Keratinocyte (primary cell): ENCODE results near the gene LRRC43. TPM values are rescaled to one million over a fixed set of nuclear protein-coding genes. Genes with fewer than 3 reads are reported as not detected.

Source experiments
- DNase-seq: peaks from one replicate; pipeline ENCODE4 v3.0.0-alpha.2; 2011; ENCODE audit warnings: low read depth, missing footprints, low spot score
- FAIRE-seq: peaks from 2 replicates; lab custom pipeline; 2011; peaks lifted over from hg19 to GRCh38; lab: Jason Lieb, UNC
- H2AFZ ChIP-seq: 2 replicates; pipeline ENCODE4 v1.6.0; 2012; ENCODE audit warnings: low read length, control low read depth, inconsistent platforms; ENCODE audit not compliant: control insufficient read depth
- H3K27ac ChIP-seq: 2 replicates; pipeline ENCODE4 v1.5.1; 2011; ENCODE audit warnings: low read length; ENCODE audit not compliant: control insufficient read depth, insufficient read depth
- H3K27me3 ChIP-seq: 3 replicates; pipeline ENCODE4 v1.6.0; 2011; ENCODE audit warnings: low read length; ENCODE audit not compliant: control insufficient read depth, insufficient read depth; ENCODE audit errors: extremely low read depth
- H3K36me3 ChIP-seq, 2 experiments: 2 replicates in 1 of 2; 3 replicates in 1 of 2; pipeline ENCODE4 v1.5.1; 2011; ENCODE audit warnings: low read length in 2 of 2, mild to moderate bottlenecking in 1 of 2; ENCODE audit not compliant: control insufficient read depth in 2 of 2, insufficient read depth in 2 of 2; ENCODE audit errors: extremely low read depth in 1 of 2
- H3K4me1 ChIP-seq: 3 replicates; pipeline ENCODE4 v1.5.1; 2011; ENCODE audit warnings: low read length; ENCODE audit not compliant: control insufficient read depth, insufficient read depth; ENCODE audit errors: extremely low read depth
- H3K4me2 ChIP-seq: 3 replicates; pipeline ENCODE4 v1.6.0; 2011; ENCODE audit warnings: low read depth, low read length; ENCODE audit not compliant: control insufficient read depth, insufficient read depth; ENCODE audit errors: extremely low read depth
- H3K4me3 ChIP-seq, 3 experiments: fragments of 200-600 bp in 1 of 3; sonication (generic) in 1 of 3; 2 replicates in 2 of 3; 3 replicates in 1 of 3; pipeline ENCODE4 v1.5.1; 2011 to 2016; ENCODE audit warnings: low read length in 3 of 3, mild to moderate bottlenecking in 3 of 3, control low read depth in 2 of 3, inconsistent platforms in 1 of 3, low read depth in 1 of 3, mixed read lengths in 1 of 3, mixed run types in 1 of 3, moderate library complexity in 1 of 3; ENCODE audit not compliant: control insufficient read depth in 2 of 3, insufficient read depth in 2 of 3; ENCODE audit errors: extremely low read depth in 1 of 3
- H3K79me2 ChIP-seq: 2 replicates; pipeline ENCODE4 v1.6.0; 2012; ENCODE audit warnings: low read length; ENCODE audit not compliant: control insufficient read depth, insufficient read depth
- H3K9ac ChIP-seq: 3 replicates; pipeline ENCODE4 v1.6.0; 2011; ENCODE audit warnings: low read length; ENCODE audit not compliant: control insufficient read depth, insufficient read depth; ENCODE audit errors: extremely low read depth
- H3K9me1 ChIP-seq: 3 replicates; pipeline ENCODE4 v1.6.0; 2011; ENCODE audit warnings: low read length; ENCODE audit not compliant: control insufficient read depth, insufficient read depth; ENCODE audit errors: extremely low read depth
- H3K9me3 ChIP-seq: 2 replicates; pipeline ENCODE4 v1.5.1; 2012; ENCODE audit warnings: low read depth, low read length; ENCODE audit not compliant: control insufficient read depth
- H4K20me1 ChIP-seq: 3 replicates; pipeline ENCODE4 v1.6.0; 2011; ENCODE audit warnings: low read length; ENCODE audit not compliant: control insufficient read depth, insufficient read depth; ENCODE audit errors: extremely low read depth
- CTCF ChIP-seq, 3 experiments: IDR thresholded peaks in 1 of 3; conservative IDR thresholded peaks in 1 of 3; optimal IDR thresholded peaks in 1 of 3; 2 replicates in 2 of 3; 3 replicates in 1 of 3; pipeline versions ENCODE3 to v1.5.1; 2011; ENCODE audit warnings: low read length in 3 of 3, mild to moderate bottlenecking in 3 of 3, moderate library complexity in 2 of 3, control low read depth in 1 of 3, inconsistent platforms in 1 of 3; ENCODE audit not compliant: insufficient read depth in 2 of 3; ENCODE audit errors: extremely low read depth in 1 of 3
- EZH2 ChIP-seq: IDR thresholded peaks from one replicate; pipeline ENCODE4 v1.6.1; 2012; ENCODE audit warnings: inconsistent platforms, mild to moderate bottlenecking, low read length, moderate library complexity
- dilution Hi-C: fragments of 300-500 bp; cut with MboI; formaldehyde crosslinking; loops from one replicate; pipeline ENCODE4 v1.7.0; 2020; ENCODE audit warnings: low sequenced_read_pairs; ENCODE audit not compliant: extremely low pct_ligation_motif_present
- polyA plus RNA-seq, 5 experiments: library from polyadenylated mRNA; depleted of rRNA in 3 of 5; stranded (reverse) in 3 of 5; stranded (forward) in 1 of 5; unstranded in 1 of 5; fragments of >200 nt; gene quantifications; 1 replicate in 1 of 5; 2 replicates in 3 of 5; 3 replicates in 1 of 5; pipeline versions ENCODE4 v1.2.1 to v1.2.3, GENCODE V29; 2011 to 2012; ENCODE audit warnings: missing spikeins in 2 of 5, low read depth in 1 of 5, low replicate concordance in 1 of 5

Gene LRRC43
- polyA plus RNA-seq, 1 donor (not counting 4 experiments of a cell fraction or from before 2014, with no cell fraction given) = 0.45 TPM

- Histone ChIP-seq H3K27me3 (no peaks in the 10 kb centered on the region), H2AFZ (no peak overlapping the region), H4K20me1 (no peaks in the 10 kb centered on the region), H3K9ac (no peak overlapping the region), H3K79me2 (no peaks in the 10 kb centered on the region), H3K27ac (no peak overlapping the region), H3K4me2 (no peak overlapping the region), H3K4me1 (no peaks in the 10 kb centered on the region), H3K9me3 (no peaks in the 10 kb centered on the region), H3K4me3 (no peak overlapping the region), H3K9me1 (no peaks in the 10 kb centered on the region), H3K36me3 (peaks cover 0 to 5% of the 10 kb centered on the region in 2 experiments)
- TF ChIP-seq EZH2 = no peak
- TF ChIP-seq CTCF (optimal IDR thresholded peaks at IDR 0.05 in 1 of 3, IDR thresholded peaks at IDR 0.05 in 1 of 3, conservative IDR thresholded peaks at IDR 0.05 in 1 of 3; ENCODE audit: extremely low read depth in 1 of 3, insufficient read depth in 2 of 3, low read length in 3 of 3) = no peak
- DNase-seq = no peak
- FAIRE-seq = no peak
- dilution Hi-C loops = no loop called here
Observed at GRCh38 chr12:122147514-122148290, 35.2 kb upstream of the LRRC43 start.

- no peak overlapping the region for H3K9ac ChIP-seq
- H3K36me3 ChIP-seq = peaks cover 0 to 1% of the 10 kb centered on the region in 2 experiments
- H3K9me3 ChIP-seq = no peaks in the 10 kb centered on the region
- H3K79me2 ChIP-seq = no peaks in the 10 kb centered on the region
- no peak overlapping the region for H3K4me3 ChIP-seq
- no peak overlapping the region for H3K4me2 ChIP-seq
- no peaks in the 10 kb centered on the region for H4K20me1 ChIP-seq
- TF ChIP-seq EZH2 = no peak
- no peak for TF ChIP-seq CTCF (optimal IDR thresholded peaks at IDR 0.05 in 1 of 3, IDR thresholded peaks at IDR 0.05 in 1 of 3, conservative IDR thresholded peaks at IDR 0.05 in 1 of 3; ENCODE audit: extremely low read depth in 1 of 3, insufficient read depth in 2 of 3, low read length in 3 of 3)
- no peaks in the 10 kb centered on the region for H3K4me1 ChIP-seq
- no peaks in the 10 kb centered on the region for H3K9me1 ChIP-seq
- H3K27ac ChIP-seq = no peak overlapping the region
- FAIRE-seq (no peak), DNase-seq (no peak)
- H2AFZ ChIP-seq = no peak overlapping the region
- dilution Hi-C loops = no loop called here
- no peaks in the 10 kb centered on the region for H3K27me3 ChIP-seq
Observed at GRCh38 chr12:122148657-122149056, 34.3 kb upstream of the LRRC43 start.
